AML-193 (cell line): ENCODE data around the gene LLCFC1.

Source experiments
- DNase-seq, 2 experiments: peaks; one replicate each; lab custom pipeline; 2025; lab: John Stamatoyannopoulos, UW

LLCFC1 gene

GRCh38 chr7:142910481-142910880 is 28.8 kb upstream of the LLCFC1 start:
- DNase-seq: no peak

- DNase-seq: no peak
Observed at GRCh38 chr7:142913051-142913450, 26.2 kb upstream of the LLCFC1 start.

GRCh38 chr7:142913566-142913965 is 25.7 kb upstream of the LLCFC1 start:
- DNase-seq: no peak

- no peak for DNase-seq
Observed at GRCh38 chr7:142914121-142914520, 25.2 kb upstream of the LLCFC1 start.

- DNase-seq: no peak
Observed at GRCh38 chr7:142915315-142915714, 24.0 kb upstream of the LLCFC1 start.

GRCh38 chr7:142916508-142916907 is 22.8 kb upstream of the LLCFC1 start:
- DNase-seq: no peak

GRCh38 chr7:142917447-142917846 is 21.8 kb upstream of the LLCFC1 start:
- DNase-seq: no peak

- DNase-seq: no peak
Observed at GRCh38 chr7:142918901-142919300, 20.4 kb upstream of the LLCFC1 start.

GRCh38 chr7:142919656-142920055 is 19.6 kb upstream of the LLCFC1 start:
- no peak for DNase-seq

- DNase-seq: no peak
Observed at GRCh38 chr7:142923391-142923790, 15.9 kb upstream of the LLCFC1 start.

GRCh38 chr7:142925413-142925812 is 13.9 kb upstream of the LLCFC1 start:
- DNase-seq: no peak

- DNase-seq: peak; percentile 81 to 90
Observed at GRCh38 chr7:142927085-142927745, 12.1 kb upstream of the LLCFC1 start.

- DNase-seq: no peak
Observed at GRCh38 chr7:142927949-142928348, 11.3 kb upstream of the LLCFC1 start.

- no peak for DNase-seq
Observed at GRCh38 chr7:142930126-142930730, 9.1 kb upstream of the LLCFC1 start.

GRCh38 chr7:142932386-142933091 is 6.7 kb upstream of the LLCFC1 start:
- no peak for DNase-seq

GRCh38 chr7:142933092-142933475 is 6.2 kb upstream of the LLCFC1 start:
- no peak for DNase-seq

- no peak for DNase-seq
Observed at GRCh38 chr7:142933624-142934023, 5.7 kb upstream of the LLCFC1 start, which contains the start of gene TRPV5. TSS of gene TRPV5 (minus strand) at chr7:142933746. CDS start at chr7:142933459, 287 bp downstream.

GRCh38 chr7:142934056-142934455 is 5.2 kb upstream of the LLCFC1 start:
- no peak for DNase-seq

GRCh38 chr7:142935941-142936565 is 3.2 kb upstream of the LLCFC1 start:
- DNase-seq: no peak

GRCh38 chr7:142938611-142939010 is 673 bp upstream of the LLCFC1 start:
- no peak for DNase-seq

- no peak for DNase-seq
Observed at GRCh38 chr7:142940966-142941535, 1.8 kb downstream of the LLCFC1 start.

GRCh38 chr7:142941541-142941940 is 2.3 kb downstream of the LLCFC1 start:
- DNase-seq: no peak
